GM12872 (cell line): ENCODE data around the gene RTP4.

Experiments used
- TF ChIP-seq, protein P1 (sequence below): IDR thresholded peaks from 3 replicates; pipeline ENCODE4 v1.5.1; 2011; ENCODE audit warnings: low read depth, mild to moderate bottlenecking, low read length, moderate library complexity; ENCODE audit not compliant: insufficient read depth

The RTP4 gene

DNA sequence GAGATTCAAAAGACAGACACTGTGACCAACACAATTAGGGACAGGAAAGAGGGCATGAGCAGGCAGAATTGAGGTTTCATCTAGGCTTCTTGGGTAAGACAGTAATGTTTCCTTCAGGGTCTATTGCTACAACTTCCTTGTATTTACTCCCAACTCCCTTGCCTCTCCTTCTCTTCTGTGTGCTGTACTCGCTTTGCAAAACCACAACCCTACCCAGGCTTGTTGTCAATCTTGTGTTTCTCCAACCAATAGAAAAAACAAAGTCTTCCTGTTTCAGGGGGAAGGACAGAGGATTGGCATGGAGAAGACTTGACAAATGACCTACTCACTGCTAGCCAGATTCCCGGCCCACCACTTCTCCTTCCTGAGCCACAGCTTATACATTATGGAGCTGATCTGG lies 40.3 kb upstream of the RTP4 start:
- TF ChIP-seq, protein P1, sequence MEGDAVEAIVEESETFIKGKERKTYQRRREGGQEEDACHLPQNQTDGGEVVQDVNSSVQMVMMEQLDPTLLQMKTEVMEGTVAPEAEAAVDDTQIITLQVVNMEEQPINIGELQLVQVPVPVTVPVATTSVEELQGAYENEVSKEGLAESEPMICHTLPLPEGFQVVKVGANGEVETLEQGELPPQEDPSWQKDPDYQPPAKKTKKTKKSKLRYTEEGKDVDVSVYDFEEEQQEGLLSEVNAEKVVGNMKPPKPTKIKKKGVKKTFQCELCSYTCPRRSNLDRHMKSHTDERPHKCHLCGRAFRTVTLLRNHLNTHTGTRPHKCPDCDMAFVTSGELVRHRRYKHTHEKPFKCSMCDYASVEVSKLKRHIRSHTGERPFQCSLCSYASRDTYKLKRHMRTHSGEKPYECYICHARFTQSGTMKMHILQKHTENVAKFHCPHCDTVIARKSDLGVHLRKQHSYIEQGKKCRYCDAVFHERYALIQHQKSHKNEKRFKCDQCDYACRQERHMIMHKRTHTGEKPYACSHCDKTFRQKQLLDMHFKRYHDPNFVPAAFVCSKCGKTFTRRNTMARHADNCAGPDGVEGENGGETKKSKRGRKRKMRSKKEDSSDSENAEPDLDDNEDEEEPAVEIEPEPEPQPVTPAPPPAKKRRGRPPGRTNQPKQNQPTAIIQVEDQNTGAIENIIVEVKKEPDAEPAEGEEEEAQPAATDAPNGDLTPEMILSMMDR: no peak

DNA sequence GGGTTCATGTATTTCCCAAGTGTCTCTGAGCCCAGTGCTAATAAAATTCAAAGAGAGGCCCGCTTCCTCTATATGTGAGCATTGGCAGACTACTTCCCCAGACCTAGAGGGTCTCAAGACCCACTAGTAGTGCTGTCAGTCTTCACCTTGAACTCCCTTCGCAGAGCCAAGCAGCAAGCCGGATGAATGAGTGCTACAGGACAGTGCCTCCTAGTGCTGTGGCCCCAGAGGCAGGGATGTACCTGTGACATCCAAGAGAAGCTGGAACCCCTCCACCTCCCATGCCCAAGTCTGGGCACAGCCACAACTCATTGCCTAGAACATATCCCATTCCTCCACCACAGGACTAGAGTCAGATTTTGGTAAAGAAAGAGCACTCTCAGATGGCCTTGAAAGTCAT lies 39.5 kb upstream of the RTP4 start:
- TF ChIP-seq, protein P1: no peak

DNA sequence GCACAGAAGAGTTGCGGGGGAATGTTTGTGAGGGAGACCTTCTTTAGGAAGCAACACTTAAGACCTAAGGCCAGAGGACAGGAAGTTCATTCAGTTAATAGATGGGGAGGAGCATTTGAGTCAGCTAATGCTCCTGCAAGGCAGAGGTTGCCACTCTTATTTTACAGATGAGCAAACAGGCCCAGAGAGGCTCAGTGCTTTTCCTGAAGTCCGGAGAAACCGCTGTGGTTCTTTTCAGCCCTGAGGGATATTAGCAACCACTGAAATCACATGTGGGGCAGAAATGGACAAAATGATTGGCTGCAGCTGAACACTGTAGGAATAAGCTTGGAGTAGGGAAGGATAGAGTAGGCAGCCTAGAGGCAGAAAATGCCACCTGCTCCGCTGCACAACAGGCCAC lies 33.3 kb upstream of the RTP4 start:
- TF ChIP-seq, protein P1: no peak

DNA sequence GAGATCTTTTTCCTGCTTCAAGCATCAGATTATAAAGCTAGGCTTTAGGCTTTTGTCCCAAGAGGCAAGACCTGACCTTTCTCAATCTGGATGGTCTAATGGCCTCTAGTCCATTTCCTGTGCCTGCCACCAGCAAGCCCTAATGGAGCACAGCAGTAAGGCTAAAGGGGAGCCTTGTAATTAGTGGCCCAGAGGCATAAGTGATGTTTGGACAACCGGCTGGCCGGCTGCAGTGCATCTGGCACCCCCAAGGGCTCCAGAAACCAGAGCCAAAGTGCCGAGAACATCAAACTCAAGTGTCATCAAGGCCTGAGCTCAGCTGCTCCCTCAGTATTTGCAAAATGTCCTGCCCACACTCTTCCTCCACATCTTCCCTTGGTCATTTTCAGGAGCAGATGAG lies 31.9 kb upstream of the RTP4 start:
- TF ChIP-seq, protein P1: no peak

DNA sequence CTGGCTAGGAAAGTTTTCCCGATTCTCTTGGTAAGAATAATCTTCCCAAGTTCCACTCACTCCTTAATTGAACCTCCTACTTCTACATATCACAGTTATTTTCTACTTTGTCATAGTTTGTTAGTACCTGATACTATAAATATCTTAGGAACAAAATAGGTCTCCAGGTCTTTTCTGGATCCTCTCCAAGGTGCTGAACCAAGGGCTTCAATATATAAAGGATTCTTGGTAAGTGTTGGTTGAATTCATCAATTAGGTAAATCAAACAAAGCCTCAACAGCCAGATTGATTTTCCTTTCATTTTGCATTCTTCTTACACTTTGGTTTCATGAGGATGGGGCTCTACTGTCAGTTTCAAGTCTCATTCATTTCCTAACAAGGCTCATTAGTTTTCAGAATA lies 27.6 kb upstream of the RTP4 start:
- TF ChIP-seq, protein P1: no peak

DNA sequence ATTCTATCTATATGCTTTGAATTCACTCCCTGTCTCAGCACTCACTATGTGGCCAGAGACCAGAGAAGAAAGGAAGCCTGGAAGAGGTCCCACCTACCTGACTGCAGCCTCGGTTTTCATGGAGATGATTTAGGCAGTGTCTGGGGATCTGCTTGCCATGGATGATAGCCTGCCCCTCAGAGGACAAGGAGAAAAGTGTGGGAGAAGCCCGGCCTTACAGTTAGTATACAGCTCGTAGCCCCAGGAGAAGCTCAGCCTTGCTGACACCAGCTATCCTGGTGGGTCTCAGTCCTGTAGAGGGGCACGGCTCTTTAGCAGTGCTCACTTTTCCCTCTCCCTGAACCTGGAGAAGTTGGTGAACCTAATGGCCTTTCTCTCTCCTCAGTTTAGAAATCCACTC lies 25.9 kb upstream of the RTP4 start:
- TF ChIP-seq, protein P1: no peak

DNA sequence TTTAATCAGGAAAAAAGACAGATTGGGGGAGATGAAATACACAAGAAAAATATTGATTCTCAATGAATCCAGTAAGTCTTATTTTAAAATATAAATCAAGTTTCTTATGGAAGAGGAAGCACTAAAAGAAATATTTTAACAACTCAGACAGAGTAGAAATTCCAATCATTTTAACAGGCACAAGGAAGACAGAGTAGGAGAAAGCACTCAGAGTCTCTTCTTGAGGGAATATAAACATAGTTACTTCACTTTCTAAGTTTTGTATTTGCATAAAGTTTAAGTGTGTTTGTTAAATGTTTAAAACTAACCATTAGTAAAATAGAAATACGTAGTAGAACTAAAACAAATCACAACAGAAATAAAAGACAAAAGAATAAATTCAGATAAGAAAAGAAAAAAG lies 24.5 kb upstream of the RTP4 start:
- TF ChIP-seq, protein P1: no peak
